Fibroblast of mammary gland (primary cell): ENCODE measurements around the gene CLDN16.
A peak's percentile ranks its signal among the peaks of the same experiment; 100 is the strongest.

ENCODE experiments used
- DNase-seq: peaks from one replicate; pipeline ENCODE4 v3.0.0-alpha.2; 2010; ENCODE audit warnings: low read depth
- H3K4me3 ChIP-seq: 2 replicates; pipeline ENCODE4 v1.5.1; 2011; ENCODE audit warnings: low read depth, mild to moderate bottlenecking, low read length, moderate library complexity; ENCODE audit not compliant: control insufficient read depth
- TF ChIP-seq, protein P1 (sequence below): conservative IDR thresholded peaks from 2 replicates; pipeline ENCODE4 v1.5.1; 2011; ENCODE audit warnings: low read depth, low read length, inconsistent platforms; ENCODE audit not compliant: control insufficient read depth, insufficient read depth

CLDN16 gene

DNA sequence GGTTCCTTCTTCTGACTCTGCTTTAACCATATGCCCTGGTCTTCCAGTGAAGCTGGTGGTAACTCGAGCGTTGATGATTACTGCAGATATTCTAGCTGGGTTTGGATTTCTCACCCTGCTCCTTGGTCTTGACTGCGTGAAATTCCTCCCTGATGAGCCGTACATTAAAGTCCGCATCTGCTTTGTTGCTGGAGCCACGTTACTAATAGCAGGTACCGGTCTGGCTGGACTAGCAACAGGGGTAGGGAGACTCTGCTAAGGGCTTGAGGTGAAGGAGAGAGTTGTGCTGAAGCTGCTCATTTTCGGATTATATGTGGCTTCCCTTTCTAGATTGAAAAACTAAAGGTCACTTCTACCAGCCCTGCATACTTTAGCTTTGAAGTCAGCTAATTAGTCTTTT lies 16.8 kb downstream of the CLDN16 start:
- H3K4me3 ChIP-seq: no peak overlapping the region
- TF ChIP-seq, protein P1, sequence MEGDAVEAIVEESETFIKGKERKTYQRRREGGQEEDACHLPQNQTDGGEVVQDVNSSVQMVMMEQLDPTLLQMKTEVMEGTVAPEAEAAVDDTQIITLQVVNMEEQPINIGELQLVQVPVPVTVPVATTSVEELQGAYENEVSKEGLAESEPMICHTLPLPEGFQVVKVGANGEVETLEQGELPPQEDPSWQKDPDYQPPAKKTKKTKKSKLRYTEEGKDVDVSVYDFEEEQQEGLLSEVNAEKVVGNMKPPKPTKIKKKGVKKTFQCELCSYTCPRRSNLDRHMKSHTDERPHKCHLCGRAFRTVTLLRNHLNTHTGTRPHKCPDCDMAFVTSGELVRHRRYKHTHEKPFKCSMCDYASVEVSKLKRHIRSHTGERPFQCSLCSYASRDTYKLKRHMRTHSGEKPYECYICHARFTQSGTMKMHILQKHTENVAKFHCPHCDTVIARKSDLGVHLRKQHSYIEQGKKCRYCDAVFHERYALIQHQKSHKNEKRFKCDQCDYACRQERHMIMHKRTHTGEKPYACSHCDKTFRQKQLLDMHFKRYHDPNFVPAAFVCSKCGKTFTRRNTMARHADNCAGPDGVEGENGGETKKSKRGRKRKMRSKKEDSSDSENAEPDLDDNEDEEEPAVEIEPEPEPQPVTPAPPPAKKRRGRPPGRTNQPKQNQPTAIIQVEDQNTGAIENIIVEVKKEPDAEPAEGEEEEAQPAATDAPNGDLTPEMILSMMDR: no peak
- no peak for DNase-seq

DNA sequence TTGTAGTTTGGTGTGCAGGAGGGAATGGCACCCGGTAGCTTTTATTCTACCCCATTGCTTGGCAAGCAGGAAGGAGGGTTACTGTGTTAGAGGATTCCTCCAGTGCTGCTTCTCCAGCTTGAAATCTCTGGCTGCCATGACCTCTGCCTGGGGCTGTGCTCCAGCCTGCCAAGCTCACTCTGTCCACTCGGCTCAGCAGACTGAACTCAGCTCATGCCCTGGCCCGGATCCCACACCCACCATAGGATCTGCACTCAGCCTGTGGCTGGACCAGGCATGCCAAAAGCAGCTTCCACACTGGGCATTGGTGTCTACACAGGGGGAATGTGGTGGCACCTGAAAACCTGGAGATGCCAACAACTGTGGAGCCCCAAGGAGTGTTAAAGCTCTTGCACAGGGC lies 26.3 kb downstream of the CLDN16 start:
- TF ChIP-seq, protein P1: no peak
- DNase-seq: no peak

DNA sequence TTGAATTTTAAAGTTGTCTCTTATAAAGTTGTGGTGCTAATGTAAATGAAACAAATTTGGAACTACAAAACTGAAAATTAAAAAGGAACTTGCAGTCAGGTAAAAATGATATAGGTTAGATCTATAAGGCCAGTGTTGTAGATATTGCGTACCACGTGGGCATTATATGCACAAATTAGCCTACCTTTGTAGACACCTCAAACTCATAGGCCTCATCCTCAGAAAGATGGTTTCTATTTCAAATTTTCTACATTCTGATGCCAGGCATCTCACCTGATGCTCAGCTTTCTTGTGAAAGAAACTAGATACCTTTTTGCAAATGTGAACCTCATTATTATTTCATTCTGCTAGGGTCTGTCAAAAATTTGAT lies 36.1 kb downstream of the CLDN16 start:
- TF ChIP-seq, protein P1: no peak
- H3K4me3 ChIP-seq: no peak overlapping the region
- no peak for DNase-seq

More for the DNA sequence above, 26.3 kb downstream of the CLDN16 start:
- no peak overlapping the region for H3K4me3 ChIP-seq

DNA sequence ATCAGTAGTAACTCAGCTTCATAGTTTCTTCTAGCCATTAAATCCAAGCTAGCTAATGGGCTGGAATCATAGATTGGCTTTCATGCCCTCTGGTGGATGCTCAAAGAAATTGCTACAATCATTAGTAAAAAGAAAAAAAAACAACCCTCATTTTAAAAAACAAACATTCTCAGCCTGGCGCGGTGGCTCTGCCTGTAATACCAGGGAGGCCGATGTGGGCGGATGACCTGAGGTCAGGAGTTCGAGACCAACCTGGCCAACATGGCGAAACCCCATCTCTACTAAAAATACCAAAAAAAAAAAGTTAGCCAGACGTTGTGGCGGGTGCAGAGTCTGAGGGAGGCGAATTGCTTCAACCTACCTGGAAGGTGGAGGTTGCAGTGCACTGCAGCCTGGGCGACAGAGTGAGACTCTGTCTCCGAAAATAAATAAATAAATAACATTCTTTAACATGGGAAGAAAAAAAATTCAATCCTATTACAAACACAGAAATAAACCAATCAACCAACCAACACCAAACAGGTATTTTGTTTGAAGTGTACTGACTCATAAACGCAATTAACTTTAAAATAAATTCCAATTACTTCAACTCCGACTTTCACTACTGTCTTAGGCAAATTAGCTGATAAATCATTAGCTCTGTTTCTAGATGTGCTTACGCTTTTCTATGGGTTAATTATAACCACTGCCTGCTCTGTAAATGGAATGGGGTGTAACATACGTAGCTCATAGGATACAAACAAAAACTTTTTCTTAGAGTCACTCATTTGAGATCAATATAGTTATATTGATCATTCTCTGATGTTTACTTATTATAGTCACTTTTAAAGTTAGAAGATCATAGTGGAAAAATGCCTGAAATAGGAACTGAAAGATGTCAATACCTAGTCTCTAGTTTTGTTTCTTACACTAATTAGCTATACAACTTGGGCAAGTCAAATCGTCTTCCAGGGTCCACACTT lies 36.8 kb downstream of the CLDN16 start:
- H3K4me3 ChIP-seq: no peak overlapping the region
- peak; percentile 82 for DNase-seq
- TF ChIP-seq, protein P1: peak; percentile 69

DNA sequence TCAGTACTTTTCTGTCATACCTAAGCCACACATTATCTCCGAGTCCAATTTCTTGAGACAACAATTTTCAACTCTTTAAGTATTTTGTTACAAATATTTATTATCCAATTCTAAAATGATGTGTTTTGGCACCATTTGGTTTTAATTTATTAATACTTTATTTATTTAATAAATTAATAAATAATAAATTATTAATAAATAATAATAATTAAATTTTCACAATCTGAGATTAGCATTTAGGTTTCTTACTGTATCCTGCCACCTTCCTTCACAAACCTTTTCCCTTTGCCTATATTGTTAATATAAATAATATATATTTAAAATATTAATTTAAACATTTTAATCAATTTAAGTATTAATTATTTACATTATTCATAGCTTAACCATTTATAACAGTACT lies 37.9 kb downstream of the CLDN16 start:
- H3K4me3 ChIP-seq: no peak overlapping the region
- TF ChIP-seq, protein P1: no peak

DNA sequence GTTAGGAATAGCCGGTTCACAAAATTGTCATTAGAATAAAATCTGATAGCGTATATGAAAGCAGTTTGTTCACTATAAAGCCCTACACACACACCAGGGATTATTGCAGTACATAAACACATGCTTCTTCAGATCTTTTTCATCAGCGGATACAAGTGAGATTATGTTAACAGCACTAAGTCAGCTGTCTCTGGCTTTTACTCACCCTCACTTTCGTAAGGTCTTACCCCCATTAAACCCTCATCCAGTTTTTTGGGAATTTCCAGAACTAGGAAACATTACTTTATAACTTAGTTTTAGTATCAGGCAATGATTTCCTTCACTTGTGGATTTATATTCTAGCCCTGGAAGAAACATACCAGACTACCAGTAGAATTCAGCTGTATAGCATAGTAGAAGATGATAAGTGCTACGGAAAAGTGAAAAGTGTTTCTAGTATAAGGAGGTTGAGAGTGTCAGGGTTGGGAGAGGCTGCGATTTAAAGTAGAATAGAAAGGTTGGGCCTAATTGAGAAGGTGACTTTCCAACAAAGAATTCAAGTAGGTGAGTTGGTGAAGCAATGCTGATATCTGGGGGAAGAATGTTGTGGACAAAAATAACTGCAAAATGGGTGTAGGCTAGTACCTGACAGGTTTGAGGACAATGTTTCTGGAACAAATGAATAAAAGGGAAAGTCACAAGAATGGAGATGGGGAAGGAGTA lies 39.0 kb downstream of the CLDN16 start:
- TF ChIP-seq, protein P1: no peak
- DNase-seq: no peak

More for the DNA sequence above, 37.9 kb downstream of the CLDN16 start:
- DNase-seq: no peak

More for the DNA sequence above, 39.0 kb downstream of the CLDN16 start:
- H3K4me3 ChIP-seq: no peak overlapping the region
